HepG2 (cell line): ENCODE results near the gene MTRFR.

Experiments used
- NFYB ChIP-seq: sonication (generic); formaldehyde crosslinking; IDR thresholded peaks from 2 replicates; pipeline ENCODE4 v1.4.0; 2020; ENCODE audit warnings: missing genetic modification reagents
- POLR2A ChIP-seq, 2 experiments: IDR thresholded peaks; 2 replicates each; pipeline ENCODE4 v1.6.1; 2011; ENCODE audit warnings: low read depth in 2 of 2, low read length in 2 of 2, mild to moderate bottlenecking in 1 of 2, moderate library complexity in 1 of 2; ENCODE audit not compliant: insufficient read depth in 1 of 2
- RXRA ChIP-seq: sonication (generic); formaldehyde crosslinking; IDR thresholded peaks from 2 replicates; pipeline ENCODE4 v1.5.1; 2020; ENCODE audit warnings: missing genetic modification reagents
- YY1 ChIP-seq: IDR thresholded peaks from 2 replicates; pipeline ENCODE4 v1.6.1; 2011; ENCODE audit warnings: low read length, low read depth, moderate library complexity, mild to moderate bottlenecking; ENCODE audit not compliant: insufficient read depth, insufficient replicate concordance
- ZNF124 ChIP-seq: sonication (generic); formaldehyde crosslinking; IDR thresholded peaks from 2 replicates; pipeline ENCODE4 v1.4.0; 2020; ENCODE audit warnings: missing genetic modification reagents

GRCh38 chr12:123200414-123200813, 32.8 kb upstream of the MTRFR start:
- TF ChIP-seq NFYB (CRISPR knock-in tag) (no peak), ZNF124 (no peak), POLR2A (IDR thresholded peaks at IDR 0.05; ENCODE audit: insufficient read depth in 1 of 2, low read depth in 2 of 2, low read length in 2 of 2) (no peak), RXRA (CRISPR knock-in tag) (no peak), YY1 (no peak)
